ENCODE data around the gene POR. TPM values are rescaled to one million over a fixed set of nuclear protein-coding genes. Genes with fewer than 3 reads are reported as not detected.
"Not testable (repeated sequence)": the region's sequence is repeated elsewhere in the genome, so short reads cannot be mapped to it uniquely, and the experiment has no call there.

The POR gene
- total RNA-seq, 1 experiment from 2014 or later = 162 TPM

DNA sequence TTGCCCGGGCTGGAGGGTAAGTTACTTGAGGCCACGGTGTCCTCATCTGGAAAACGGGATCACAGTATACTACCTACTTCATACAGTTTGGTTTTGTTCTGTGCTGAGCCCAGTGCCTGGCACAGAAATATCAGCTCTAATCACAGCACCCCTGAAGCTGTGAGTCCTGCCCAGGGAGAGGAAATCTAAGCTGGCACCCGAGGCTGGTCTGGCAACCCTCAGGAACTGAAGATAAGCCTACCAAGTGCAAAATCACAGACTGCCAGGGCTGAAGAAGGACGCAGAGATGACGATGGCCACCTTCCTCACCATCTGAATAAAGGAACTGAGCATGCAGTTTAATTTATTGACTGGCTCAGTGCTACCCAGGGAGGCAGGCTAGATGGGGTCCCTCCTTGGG is 87.2 kb downstream of the POR start:
- H3K4me1 ChIP-seq = no peaks in the 10 kb centered on the region
- H3K4me3 Mint-ChIP-seq (ENCODE audit: unreplicated experiment) = no peak overlapping the region
- CTCF ChIA-PET = no interaction called here
- H3K4me3 ChIP-seq (ENCODE audit: low read depth, low read length) = no peak overlapping the region
- no TSS peak for BruUV-seq (replicated peaks)
- intact Hi-C loops (cut with micrococcal nuclease; ENCODE audit: unreplicated experiment) = no loop called here
- H3K36me3 Mint-ChIP-seq (ENCODE audit: insufficient read depth, unreplicated experiment) = peaks cover 13% of the 10 kb centered on the region
- no peaks in the 10 kb centered on the region for H3K27me3 Mint-ChIP-seq (ENCODE audit: insufficient read depth, unreplicated experiment)
- H3K27me3 ChIP-seq (replicated peaks; ENCODE audit: control insufficient read depth, insufficient read depth, low read length) = no peaks in the 10 kb centered on the region
- H3K9me3 ChIP-seq = no peaks in the 10 kb centered on the region
- H3K27ac Mint-ChIP-seq (ENCODE audit: unreplicated experiment) = no peak overlapping the region
- no peaks in the 10 kb centered on the region for H3K4me1 Mint-ChIP-seq (ENCODE audit: low read depth, unreplicated experiment)
- H3K9me3 Mint-ChIP-seq (ENCODE audit: unreplicated experiment) = no peaks in the 10 kb centered on the region
- TF ChIP-seq, protein P1, sequence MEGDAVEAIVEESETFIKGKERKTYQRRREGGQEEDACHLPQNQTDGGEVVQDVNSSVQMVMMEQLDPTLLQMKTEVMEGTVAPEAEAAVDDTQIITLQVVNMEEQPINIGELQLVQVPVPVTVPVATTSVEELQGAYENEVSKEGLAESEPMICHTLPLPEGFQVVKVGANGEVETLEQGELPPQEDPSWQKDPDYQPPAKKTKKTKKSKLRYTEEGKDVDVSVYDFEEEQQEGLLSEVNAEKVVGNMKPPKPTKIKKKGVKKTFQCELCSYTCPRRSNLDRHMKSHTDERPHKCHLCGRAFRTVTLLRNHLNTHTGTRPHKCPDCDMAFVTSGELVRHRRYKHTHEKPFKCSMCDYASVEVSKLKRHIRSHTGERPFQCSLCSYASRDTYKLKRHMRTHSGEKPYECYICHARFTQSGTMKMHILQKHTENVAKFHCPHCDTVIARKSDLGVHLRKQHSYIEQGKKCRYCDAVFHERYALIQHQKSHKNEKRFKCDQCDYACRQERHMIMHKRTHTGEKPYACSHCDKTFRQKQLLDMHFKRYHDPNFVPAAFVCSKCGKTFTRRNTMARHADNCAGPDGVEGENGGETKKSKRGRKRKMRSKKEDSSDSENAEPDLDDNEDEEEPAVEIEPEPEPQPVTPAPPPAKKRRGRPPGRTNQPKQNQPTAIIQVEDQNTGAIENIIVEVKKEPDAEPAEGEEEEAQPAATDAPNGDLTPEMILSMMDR (IDR thresholded peaks at IDR 0.05; ENCODE audit: insufficient read depth in 1 of 2, low read depth in 1 of 2, low read length in 1 of 2, severe bottlenecking in 1 of 2, unreplicated experiment in 1 of 2) = no peak
- DNase-seq = no peak
- POLR2A ChIA-PET = no interaction called here
- H3K36me3 ChIP-seq (ENCODE audit: control insufficient read depth, insufficient read depth, low read length) = no peaks in the 10 kb centered on the region

DNA sequence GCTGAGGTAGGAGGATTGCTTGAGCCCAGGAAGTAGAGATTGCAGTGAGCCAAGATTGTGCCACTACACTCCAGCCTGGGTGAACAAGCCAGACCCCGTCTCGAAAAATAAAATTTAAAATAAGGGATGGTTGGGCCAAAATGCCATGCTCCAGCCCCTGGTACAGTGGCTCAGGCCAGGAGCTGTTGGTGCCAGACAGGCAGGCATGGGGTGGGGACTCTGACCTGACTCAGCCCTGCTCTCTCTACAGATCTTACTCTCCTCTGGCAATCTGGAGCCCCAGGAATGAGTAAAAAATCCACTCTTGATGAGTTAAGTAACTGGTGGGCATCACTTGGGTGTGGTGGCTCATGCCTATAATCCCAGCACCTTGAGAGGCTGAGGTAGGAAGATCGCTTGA is 87.9 kb downstream of the POR start:
- no TSS peak for BruUV-seq (replicated peaks)
- Mint-ChIP-seq H3K4me1 (ENCODE audit: low read depth, unreplicated experiment) (no peaks in the 10 kb centered on the region), H3K36me3 (ENCODE audit: insufficient read depth, unreplicated experiment) (peaks cover 12% of the 10 kb centered on the region), H3K27me3 (ENCODE audit: insufficient read depth, unreplicated experiment) (no peaks in the 10 kb centered on the region), H3K9me3 (ENCODE audit: unreplicated experiment) (no peaks in the 10 kb centered on the region), H3K4me3 (ENCODE audit: unreplicated experiment) (no peak overlapping the region), H3K27ac (ENCODE audit: unreplicated experiment) (no peak overlapping the region)
- intact Hi-C loops (cut with micrococcal nuclease; ENCODE audit: unreplicated experiment) = no loop called here
- Histone ChIP-seq H3K36me3 (ENCODE audit: control insufficient read depth, insufficient read depth, low read length) (no peaks in the 10 kb centered on the region), H3K4me3 (ENCODE audit: low read depth, low read length) (no peak overlapping the region), H3K9me3 (no peaks in the 10 kb centered on the region), H3K4me1 (no peaks in the 10 kb centered on the region), H3K27me3 (replicated peaks; ENCODE audit: control insufficient read depth, insufficient read depth, low read length) (no peaks in the 10 kb centered on the region)
- ChIA-PET CTCF (interaction anchor here (1.0 kb wide), 1 partner anchor 136 kb away, joined by 3 read pairs; no protein-coding TSS in a partner anchor), POLR2A (no interaction called here)
- TF ChIP-seq, protein P1 (IDR thresholded peaks at IDR 0.05; ENCODE audit: insufficient read depth in 1 of 2, low read depth in 1 of 2, low read length in 1 of 2, severe bottlenecking in 1 of 2, unreplicated experiment in 1 of 2) = no peak
- no peak for DNase-seq

DNA sequence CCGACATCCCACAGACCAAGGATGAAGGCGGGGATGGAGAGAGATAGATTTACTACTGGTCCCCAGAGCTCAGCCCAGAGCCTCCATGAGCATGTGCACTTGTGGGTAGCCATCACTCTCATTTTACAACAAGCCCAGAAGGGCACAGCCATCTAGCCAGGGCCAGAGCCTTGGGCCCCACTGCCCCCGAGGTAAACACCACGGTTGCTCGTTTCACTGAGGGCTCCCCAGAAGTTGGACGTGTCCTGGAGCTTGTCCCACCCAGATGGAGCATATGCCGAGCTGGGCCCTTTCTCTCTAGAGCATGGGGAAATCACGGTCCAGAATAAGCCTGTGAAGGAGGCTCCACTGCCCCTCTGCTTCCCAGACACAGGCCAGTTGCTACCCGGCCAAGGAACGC is 88.4 kb downstream of the POR start:
- no TSS peak for BruUV-seq (replicated peaks)
- POLR2A ChIA-PET = no interaction called here

DNA sequence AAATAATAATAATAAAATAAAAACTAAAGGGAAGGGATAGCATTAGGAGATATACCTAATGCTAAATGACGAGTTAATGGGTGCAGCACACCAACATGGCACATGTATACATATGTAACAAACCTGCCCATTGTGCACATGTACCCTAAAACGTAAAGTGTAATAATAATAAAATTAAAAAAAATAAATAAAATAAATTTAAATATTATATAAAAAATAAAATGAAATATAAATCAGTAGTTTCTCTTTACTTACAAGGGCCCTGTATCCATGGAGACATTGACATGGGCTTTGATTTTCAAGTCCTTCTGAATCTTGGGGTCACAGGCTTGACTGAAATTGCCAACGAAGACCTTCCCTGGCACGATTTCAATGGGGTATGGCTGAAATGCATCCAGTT is 90.0 kb downstream of the POR start:
- CTCF ChIA-PET; BruUV-seq (replicated peaks); H3K4me1 Mint-ChIP-seq (ENCODE audit: low read depth, unreplicated experiment); H3K9me3 ChIP-seq; H3K4me1 ChIP-seq; H3K27me3 Mint-ChIP-seq (ENCODE audit: insufficient read depth, unreplicated experiment); intact Hi-C loops (cut with micrococcal nuclease; ENCODE audit: unreplicated experiment); H3K9me3 Mint-ChIP-seq (ENCODE audit: unreplicated experiment); H3K36me3 ChIP-seq (ENCODE audit: control insufficient read depth, insufficient read depth, low read length); H3K27ac Mint-ChIP-seq (ENCODE audit: unreplicated experiment); H3K27me3 ChIP-seq (replicated peaks; ENCODE audit: control insufficient read depth, insufficient read depth, low read length); H3K4me3 Mint-ChIP-seq (ENCODE audit: unreplicated experiment); POLR2A ChIA-PET; DNase-seq; H3K4me3 ChIP-seq (ENCODE audit: low read depth, low read length): not testable (repeated sequence)
- H3K36me3 Mint-ChIP-seq (ENCODE audit: insufficient read depth, unreplicated experiment) = peaks cover 12% of the 10 kb centered on the region

More for the DNA sequence above, 88.4 kb downstream of the POR start:
- DNase-seq = no peak
- Mint-ChIP-seq H3K9me3 (ENCODE audit: unreplicated experiment) (no peaks in the 10 kb centered on the region), H3K36me3 (ENCODE audit: insufficient read depth, unreplicated experiment) (peaks cover 12% of the 10 kb centered on the region), H3K27ac (ENCODE audit: unreplicated experiment) (no peak overlapping the region), H3K4me3 (ENCODE audit: unreplicated experiment) (no peak overlapping the region), H3K27me3 (ENCODE audit: insufficient read depth, unreplicated experiment) (no peaks in the 10 kb centered on the region), H3K4me1 (ENCODE audit: low read depth, unreplicated experiment) (no peaks in the 10 kb centered on the region)
- CTCF ChIA-PET = interaction anchor here (1.0 kb wide), 1 partner anchor 137 kb away, joined by 3 read pairs; no protein-coding TSS in a partner anchor
- no peaks in the 10 kb centered on the region for H3K36me3 ChIP-seq (ENCODE audit: control insufficient read depth, insufficient read depth, low read length)
- no peaks in the 10 kb centered on the region for H3K4me1 ChIP-seq
- intact Hi-C loops (cut with micrococcal nuclease; ENCODE audit: unreplicated experiment) = no loop called here
- no peak overlapping the region for H3K4me3 ChIP-seq (ENCODE audit: low read depth, low read length)
- TF ChIP-seq, protein P1 (IDR thresholded peaks at IDR 0.05; ENCODE audit: insufficient read depth in 1 of 2, low read depth in 1 of 2, low read length in 1 of 2, severe bottlenecking in 1 of 2, unreplicated experiment in 1 of 2) = no peak
- H3K9me3 ChIP-seq = no peaks in the 10 kb centered on the region
- no peaks in the 10 kb centered on the region for H3K27me3 ChIP-seq (replicated peaks; ENCODE audit: control insufficient read depth, insufficient read depth, low read length)

All from Caco-2 (cell line).